HG03196 (cell line): ENCODE data around the gene THSD4.
"Not testable (repeated sequence)": the region's sequence is repeated elsewhere in the genome, so short reads cannot be mapped to it uniquely, and the experiment has no call there.

Experiments used
- ATAC-seq: cut with Tn5 transposase; IDR thresholded peaks from one replicate; pipeline ENCODE4 v1.9.1; 2021; ENCODE audit not compliant: unreplicated experiment

THSD4 gene

DNA sequence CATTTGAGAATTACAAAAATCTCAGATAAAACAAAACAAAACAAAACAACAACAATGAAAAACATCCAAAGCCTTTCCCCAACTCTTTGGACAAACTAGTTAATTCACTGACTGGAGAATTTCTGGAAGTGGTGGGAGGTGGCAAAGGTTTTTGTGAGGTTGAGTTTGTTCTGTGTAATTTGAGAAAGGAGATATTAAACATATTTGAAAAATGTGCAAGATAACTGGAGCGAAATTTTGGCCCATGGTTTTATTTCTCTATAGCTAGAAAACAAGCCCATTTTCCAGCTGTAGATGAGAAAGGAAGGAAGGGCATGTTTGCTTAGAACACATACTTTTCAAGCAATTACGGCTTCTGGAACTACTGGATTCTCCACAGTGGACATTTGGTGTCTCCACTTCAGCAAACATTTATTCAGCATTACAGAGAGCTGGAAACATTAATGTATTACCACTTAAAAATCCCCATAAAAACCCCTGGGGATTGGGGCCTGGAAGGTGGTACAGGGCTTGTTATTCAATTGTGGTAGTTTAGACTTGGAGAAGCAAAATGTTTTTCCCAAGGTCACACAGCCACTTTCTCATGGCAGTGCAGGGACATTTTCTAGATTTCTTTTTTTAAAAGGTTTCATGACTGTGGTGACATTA lies 135.8 kb downstream of the THSD4 start:
- ATAC-seq, result no peak

GRCh38 chr15:71251584-71252043 lies 136.3 kb downstream of the THSD4 start:
- no peak for ATAC-seq

DNA sequence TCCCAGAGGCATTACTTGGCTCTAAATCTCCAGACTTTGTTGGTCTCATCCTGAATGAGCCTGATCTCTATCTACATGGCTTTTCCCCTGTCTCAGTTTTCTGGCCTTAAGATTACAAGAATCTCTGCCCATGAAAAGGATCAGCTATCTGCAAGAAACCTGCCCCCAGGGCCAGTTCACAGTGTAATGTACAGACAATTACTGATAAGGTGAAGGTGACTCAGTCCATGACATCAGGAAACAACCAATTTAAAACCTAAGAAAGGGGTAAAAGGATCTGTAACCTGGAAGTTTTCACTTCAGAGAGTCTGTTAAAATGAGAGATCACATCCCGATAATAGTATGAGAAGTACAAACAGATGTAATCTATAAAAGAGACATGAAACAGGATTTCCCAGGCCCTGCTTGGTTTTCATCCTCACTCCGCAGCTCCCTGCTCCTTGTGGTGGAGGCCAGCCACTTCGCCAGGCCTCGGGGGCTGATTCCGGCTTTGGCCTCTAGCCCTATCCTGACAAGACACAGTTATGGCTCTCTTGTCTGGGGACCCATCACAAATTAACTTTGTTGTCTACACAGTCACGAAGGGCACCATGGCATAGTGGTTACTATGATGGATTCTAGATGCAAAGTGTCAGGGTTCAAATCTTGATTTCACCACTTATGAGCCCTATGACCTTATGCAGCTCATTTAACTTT lies 136.9 kb downstream of the THSD4 start:
- ATAC-seq, result no peak

DNA sequence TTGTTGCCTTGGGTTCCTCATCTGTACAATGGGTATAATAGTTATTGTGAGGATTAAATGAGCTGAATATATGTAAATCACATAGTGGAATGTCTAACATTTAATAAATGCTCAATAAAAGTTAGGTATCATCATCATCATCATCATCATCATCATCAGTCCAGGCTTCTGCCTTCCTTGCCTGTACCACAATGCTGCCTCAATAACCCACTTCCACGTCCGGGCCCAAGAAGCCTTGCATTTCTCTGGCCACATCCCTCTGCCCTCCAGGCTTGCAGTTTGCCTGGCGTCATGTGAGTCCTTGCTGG lies 137.4 kb downstream of the THSD4 start:
- no peak for ATAC-seq

GRCh38 chr15:71254491-71254890 lies 139.2 kb downstream of the THSD4 start:
- no peak for ATAC-seq

DNA sequence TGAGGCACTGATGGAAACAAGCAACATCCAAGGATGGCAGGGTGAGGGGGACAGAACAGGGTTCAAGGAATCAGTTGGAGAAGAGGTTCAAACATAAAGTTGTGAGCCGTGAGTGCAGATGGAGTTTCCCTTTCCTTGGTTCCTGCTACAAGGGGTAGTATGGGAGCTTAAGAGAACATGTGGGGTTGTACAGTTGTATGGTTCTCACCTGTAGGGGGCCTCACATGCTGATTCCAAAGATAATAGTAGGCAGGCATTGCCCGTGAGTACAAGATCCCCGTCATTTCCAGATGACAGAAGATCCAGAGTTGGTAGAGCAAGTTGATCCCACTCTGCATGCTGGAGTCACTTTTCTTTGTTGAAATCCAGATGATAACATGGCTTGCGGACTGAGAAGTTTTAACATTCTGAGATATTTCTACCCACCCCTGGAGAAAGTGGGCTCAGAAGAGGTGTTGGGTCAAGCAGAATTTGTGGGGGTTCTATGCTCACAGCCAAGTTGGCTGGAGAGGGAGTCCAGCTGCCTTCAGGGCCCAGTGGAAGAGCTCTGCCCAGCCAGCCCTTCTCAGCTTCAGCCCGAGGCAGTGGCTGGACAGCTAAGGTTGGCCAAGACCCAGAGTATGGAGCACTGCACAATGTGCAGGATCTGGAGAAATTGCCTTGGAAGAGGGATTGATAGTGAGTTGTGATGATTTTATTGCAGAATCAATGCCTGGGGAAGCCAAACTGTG lies 141.8 kb downstream of the THSD4 start:
- ATAC-seq, result no peak

DNA sequence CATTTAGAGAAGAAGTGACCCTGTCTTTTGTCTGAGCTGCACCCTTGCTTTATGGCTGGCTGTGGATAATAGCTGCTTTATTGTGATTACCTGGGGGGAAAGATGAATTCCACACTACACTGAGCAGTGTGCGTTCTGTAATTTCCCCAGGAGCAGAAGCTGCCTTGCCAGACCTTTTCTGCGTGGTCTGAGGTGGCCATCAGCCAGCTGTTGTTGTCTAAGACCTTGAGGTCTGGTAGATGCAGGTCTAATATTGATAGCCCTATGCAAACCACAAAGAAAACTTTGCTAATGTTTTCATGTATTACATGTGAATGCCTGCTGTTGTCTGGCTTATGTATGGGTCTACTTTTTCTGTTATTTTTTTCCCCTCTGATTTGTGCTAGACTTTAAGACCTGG lies 144.6 kb downstream of the THSD4 start:
- ATAC-seq, result no peak

DNA sequence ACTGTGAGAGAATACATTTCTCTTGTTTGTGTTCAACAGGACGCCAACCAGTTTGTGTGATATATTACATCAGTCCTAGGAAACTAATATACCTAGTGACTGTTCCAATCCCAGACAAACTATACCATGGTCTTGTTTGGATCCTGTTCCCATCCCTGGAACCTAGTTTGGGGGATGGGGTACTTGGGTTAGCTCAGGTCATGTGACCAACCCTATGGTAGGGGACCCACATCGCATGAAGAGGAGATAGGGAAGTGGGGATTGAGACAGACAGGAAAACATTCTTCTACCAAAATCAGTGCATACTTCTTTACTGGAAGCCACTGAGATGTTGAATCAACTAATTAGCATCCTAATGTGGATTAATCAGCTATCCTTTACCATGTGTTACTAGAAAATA lies 146.1 kb downstream of the THSD4 start:
- ATAC-seq, result no peak

DNA sequence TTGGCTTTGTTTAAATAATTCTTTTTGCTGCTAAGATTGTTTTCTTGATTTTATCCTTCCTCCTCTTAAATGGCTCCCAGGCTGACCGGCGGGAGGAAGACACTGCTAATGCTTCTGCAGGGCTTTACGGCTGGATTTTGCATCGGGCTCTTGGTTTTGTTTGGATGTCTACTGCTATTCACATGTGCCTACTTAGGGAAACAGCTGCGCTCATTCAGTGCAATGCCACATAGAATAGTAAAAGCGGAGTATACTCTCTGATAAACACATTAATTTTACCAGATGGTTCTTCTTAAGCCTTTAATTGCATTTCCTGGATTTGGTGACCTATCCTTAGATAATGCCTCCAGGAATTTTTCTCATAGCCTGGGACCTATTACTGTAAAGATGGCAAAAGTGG lies 146.6 kb downstream of the THSD4 start:
- ATAC-seq, result no peak

GRCh38 chr15:71262599-71262998 lies 147.3 kb downstream of the THSD4 start:
- ATAC-seq, result no peak

DNA sequence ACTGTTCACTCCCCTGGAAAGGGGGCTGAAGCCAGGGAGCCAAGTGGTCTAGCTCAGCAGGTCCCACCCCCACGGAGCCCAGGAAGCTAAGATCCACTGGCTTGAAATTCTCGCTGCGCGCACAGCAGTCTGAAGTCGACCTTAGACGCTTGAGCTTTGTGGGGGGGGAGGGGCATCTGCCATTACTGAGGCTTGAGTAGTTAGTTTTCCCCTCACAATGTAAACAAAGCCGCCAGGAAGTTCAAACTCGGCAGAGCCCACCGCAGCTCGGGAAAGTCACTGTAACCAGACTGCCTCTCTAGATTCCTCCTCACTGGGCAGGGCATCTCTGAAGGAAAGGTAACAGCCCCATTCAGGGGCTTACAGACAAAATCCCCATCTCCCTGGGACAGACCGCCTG lies 150.3 kb downstream of the THSD4 start:
- not testable (repeated sequence) for ATAC-seq

- ATAC-seq, result no peak
These were observed 156.1 kb downstream of the THSD4 start for GRCh38 chr15:71271327-71271726.

DNA sequence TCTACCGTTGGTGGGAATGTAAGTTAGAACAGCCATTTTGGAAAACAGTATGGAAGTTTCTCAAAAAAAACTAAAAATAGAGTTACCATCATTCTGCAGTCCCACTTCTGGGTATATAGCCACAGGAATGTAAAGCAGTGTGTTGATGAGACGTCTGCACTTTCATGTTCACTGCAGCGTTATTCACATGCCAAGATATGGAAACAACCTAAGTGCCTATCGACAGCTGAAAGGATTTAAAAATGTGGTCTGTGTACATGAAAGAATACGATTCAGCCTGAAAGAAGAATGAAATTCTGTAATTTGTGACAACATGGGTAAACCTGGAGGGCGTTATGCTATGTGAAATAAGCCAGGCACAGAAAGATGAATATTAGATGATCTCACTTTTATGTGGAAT lies 157.7 kb downstream of the THSD4 start:
- no peak for ATAC-seq

DNA sequence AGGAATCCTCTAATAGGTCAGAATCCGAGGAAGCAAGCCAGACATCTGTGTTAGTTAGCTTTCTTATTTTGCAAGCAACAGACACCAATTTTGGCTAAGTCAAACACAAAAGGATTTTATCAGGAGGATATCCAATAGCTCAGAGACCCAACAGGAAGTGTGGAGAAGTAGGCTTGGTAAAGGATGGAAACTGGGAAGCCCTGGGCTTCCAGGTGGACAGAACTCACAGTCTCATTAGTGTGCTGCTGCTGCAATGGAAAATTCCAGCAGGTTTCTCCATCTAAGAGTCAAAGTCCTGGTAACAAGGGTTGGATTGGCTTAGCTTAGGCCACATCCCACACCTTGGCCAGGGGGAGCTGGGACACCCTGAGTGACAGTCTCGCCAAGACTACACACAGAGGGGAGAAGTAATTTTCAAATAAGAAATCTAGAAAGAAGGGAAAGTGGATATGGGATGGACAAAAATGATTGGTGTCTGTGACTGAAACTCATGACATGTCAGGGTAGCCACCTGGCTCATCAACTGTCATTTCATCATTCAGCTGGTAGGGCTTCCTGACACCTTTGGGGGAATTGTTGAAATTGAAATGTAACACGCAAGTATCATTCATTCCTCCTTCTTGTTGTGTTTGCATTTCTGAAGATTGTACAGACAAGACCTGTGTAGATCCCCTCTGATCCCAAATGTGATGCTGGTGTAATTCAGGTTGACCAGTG lies 158.6 kb downstream of the THSD4 start:
- ATAC-seq, result no peak

GRCh38 chr15:71274448-71274798 lies 159.2 kb downstream of the THSD4 start:
- ATAC-seq, result no peak

GRCh38 chr15:71275098-71275497 lies 159.8 kb downstream of the THSD4 start:
- ATAC-seq, result no peak

DNA sequence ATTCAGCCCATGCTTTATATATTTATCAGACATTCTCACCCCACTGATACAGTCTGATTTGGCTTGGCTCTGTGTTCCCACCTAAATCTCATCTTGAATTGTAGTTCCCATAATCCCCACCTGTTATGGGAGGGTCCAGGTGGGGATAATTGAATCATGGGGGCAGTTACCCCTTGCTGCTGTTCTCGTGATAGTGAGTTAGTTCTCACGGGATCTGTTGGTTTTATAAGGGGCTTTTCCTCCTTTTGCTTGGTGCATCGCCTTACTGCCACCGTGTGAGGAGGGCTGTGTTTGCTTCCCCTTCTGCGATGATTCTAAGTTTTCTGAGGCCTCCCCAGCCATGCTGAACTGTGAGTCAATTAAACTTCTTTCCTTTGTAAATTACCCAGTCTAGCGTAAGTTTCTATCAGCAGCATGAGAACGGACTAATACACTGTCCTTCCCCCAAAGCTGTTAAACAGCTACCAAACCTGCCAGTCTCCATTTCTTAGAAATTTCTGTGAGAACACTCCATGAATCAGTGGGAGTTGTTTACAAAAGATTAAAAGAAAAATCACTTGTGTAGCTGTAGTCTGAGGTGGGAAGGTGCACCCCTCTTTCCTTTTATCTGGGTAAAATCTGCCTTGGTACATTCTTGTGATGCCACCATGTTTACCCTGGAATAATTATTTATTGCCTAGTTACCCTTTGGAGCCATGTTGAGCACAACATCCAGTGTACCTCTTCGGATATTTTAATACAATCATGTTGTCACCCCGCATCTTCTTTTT lies 160.5 kb downstream of the THSD4 start:
- ATAC-seq, result no peak

DNA sequence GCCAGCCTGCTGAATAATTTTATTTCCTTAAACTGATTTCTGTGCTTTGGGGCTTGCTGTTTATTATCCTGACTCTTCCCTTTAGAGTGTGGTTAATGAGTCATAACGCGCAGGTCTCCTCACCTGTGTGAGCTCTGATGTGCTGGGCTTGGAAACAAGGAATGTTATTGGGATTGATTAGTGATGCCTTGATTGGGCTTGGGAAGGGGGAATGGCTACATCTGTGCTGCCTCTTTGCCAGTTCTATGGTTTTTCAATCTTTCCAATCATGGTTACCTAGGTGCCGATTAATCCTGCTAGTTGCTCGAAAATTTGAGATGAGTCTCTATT lies 161.0 kb downstream of the THSD4 start:
- no peak for ATAC-seq

GRCh38 chr15:71278989-71279756 lies 163.9 kb downstream of the THSD4 start:
- no peak for ATAC-seq

- ATAC-seq, result no peak
These were observed 164.5 kb downstream of the THSD4 start for GRCh38 chr15:71279757-71280141.
